ENCODE results near the gene FAAP100.
A peak's percentile ranks its signal among the peaks of the same experiment; 100 is the strongest.

FAAP100 gene

GRCh38 chr17:81509207-81509971 lies 42.8 kb downstream of the FAAP100 start:
- no peak for TF ChIP-seq CTCF (conservative IDR thresholded peaks at IDR 0.05)
- peak overlapping the region; percentile 100 for H3K27ac ChIP-seq

- peak overlapping the region; percentile 100 for H3K27ac ChIP-seq
- TF ChIP-seq CTCF (conservative IDR thresholded peaks at IDR 0.05), result no peak
These were observed 43.4 kb downstream of the FAAP100 start for GRCh38 chr17:81508639-81509206.

- no peak for TF ChIP-seq CTCF (conservative IDR thresholded peaks at IDR 0.05)
These were observed 48.5 kb downstream of the FAAP100 start for GRCh38 chr17:81503619-81504018.

GRCh38 chr17:81502471-81503017 lies 49.6 kb downstream of the FAAP100 start:
- H3K27ac ChIP-seq, result no peak overlapping the region
- no peak for TF ChIP-seq CTCF (conservative IDR thresholded peaks at IDR 0.05)

More at GRCh38 chr17:81503619-81504018, 48.5 kb downstream of the FAAP100 start:
- H3K27ac ChIP-seq, result no peak overlapping the region

GRCh38 chr17:81500047-81500446 lies 52.1 kb downstream of the FAAP100 start:
- peak overlapping the region; percentile 45 for H3K27ac ChIP-seq
- no peak for TF ChIP-seq CTCF (conservative IDR thresholded peaks at IDR 0.05)

GRCh38 chr17:81499601-81499970 lies 52.6 kb downstream of the FAAP100 start:
- peak overlapping the region; percentile 45 for H3K27ac ChIP-seq
- no peak for TF ChIP-seq CTCF (conservative IDR thresholded peaks at IDR 0.05)

- H3K27ac ChIP-seq, result peak overlapping the region; percentile 45; the same call in 1 of the 2 replicates
- TF ChIP-seq CTCF (conservative IDR thresholded peaks at IDR 0.05), result no peak
These were observed 53.1 kb downstream of the FAAP100 start for GRCh38 chr17:81498953-81499600.

Data from VCaP (cell line).